H9 (cell line): ENCODE results near the gene COL23A1. TPM values are rescaled to one million over a fixed set of nuclear protein-coding genes. Genes with fewer than 3 reads are reported as not detected.

ENCODE experiments used
- DNase-seq: peaks from one replicate; pipeline ENCODE4 v3.0.0-alpha.2; 2017
- H2AFZ ChIP-seq: one replicate; pipeline ENCODE4 v1.6.1; 2013; ENCODE audit warnings: mild to moderate bottlenecking, low read length, control low read depth, moderate library complexity
- H2AK5ac ChIP-seq: 2 replicates; pipeline ENCODE4 v1.6.1; 2013; ENCODE audit warnings: low read length, control low read depth, mixed read lengths; ENCODE audit not compliant: insufficient read length
- H2BK120ac ChIP-seq: one replicate; pipeline ENCODE4 v1.6.1; 2013; ENCODE audit warnings: low read depth, mild to moderate bottlenecking, low read length, control low read depth, inconsistent platforms; ENCODE audit not compliant: poor library complexity, severe bottlenecking
- H2BK12ac ChIP-seq: 2 replicates; pipeline ENCODE4 v1.6.1; 2013; ENCODE audit warnings: low read length, control low read depth, mixed read lengths, low read depth; ENCODE audit not compliant: insufficient read length
- H2BK15ac ChIP-seq: 2 replicates; pipeline ENCODE4 v1.6.1; 2013; ENCODE audit warnings: low read depth, low read length, control low read depth
- H2BK20ac ChIP-seq: one replicate; pipeline ENCODE4 v1.6.1; 2013; ENCODE audit warnings: low read depth, mild to moderate bottlenecking, low read length, control low read depth, inconsistent platforms; ENCODE audit not compliant: poor library complexity, severe bottlenecking
- H2BK5ac ChIP-seq: 2 replicates; pipeline ENCODE4 v1.6.1; 2013; ENCODE audit warnings: low read length, control low read depth, mixed read lengths; ENCODE audit not compliant: insufficient read length
- H3K14ac ChIP-seq: 2 replicates; pipeline ENCODE4 v1.6.1; 2013; ENCODE audit warnings: low read length, control low read depth; ENCODE audit not compliant: insufficient read depth
- H3K18ac ChIP-seq: 2 replicates; pipeline ENCODE4 v1.6.1; 2013; ENCODE audit warnings: low read depth, mild to moderate bottlenecking, mixed read lengths, low read length, control low read depth; ENCODE audit not compliant: insufficient read length
- H3K23ac ChIP-seq: 2 replicates; pipeline ENCODE4 v1.6.1; 2013; ENCODE audit warnings: low read length, control low read depth, mixed read lengths, low read depth; ENCODE audit not compliant: insufficient read length
- H3K23me2 ChIP-seq: 2 replicates; pipeline ENCODE4 v1.6.1; 2013; ENCODE audit warnings: low read depth, mild to moderate bottlenecking, mixed read lengths, low read length, control low read depth; ENCODE audit not compliant: insufficient read length, poor library complexity, severe bottlenecking
- H3K27ac ChIP-seq: 2 replicates; pipeline ENCODE4 v1.5.1; 2013; ENCODE audit warnings: low read length, control low read depth, mixed read lengths, low read depth; ENCODE audit not compliant: insufficient read length
- H3K27me3 ChIP-seq: 2 replicates; pipeline ENCODE4 v1.6.1; 2013; ENCODE audit warnings: low read length, control low read depth, inconsistent platforms; ENCODE audit not compliant: insufficient read depth
- H3K4ac ChIP-seq: 2 replicates; pipeline ENCODE4 v1.6.1; 2013; ENCODE audit warnings: low read depth, mild to moderate bottlenecking, control low read depth, inconsistent platforms, low read length, moderate library complexity
- H3K4me1 ChIP-seq: 2 replicates; pipeline ENCODE4 v1.6.1; 2013; ENCODE audit warnings: low read length, control low read depth, inconsistent platforms; ENCODE audit not compliant: insufficient read depth
- H3K4me2 ChIP-seq: 2 replicates; pipeline ENCODE4 v1.6.1; 2013; ENCODE audit warnings: low read length, control low read depth, mixed read lengths; ENCODE audit not compliant: insufficient read length, insufficient read depth
- H3K56ac ChIP-seq: 2 replicates; pipeline ENCODE4 v1.6.1; 2013; ENCODE audit warnings: low read depth, mild to moderate bottlenecking, mixed read lengths, low read length, control low read depth; ENCODE audit not compliant: insufficient read length
- H3K79me1 ChIP-seq: 2 replicates; pipeline ENCODE4 v1.6.1; 2013; ENCODE audit warnings: low read depth, mild to moderate bottlenecking, moderate library complexity, low read length, control low read depth, inconsistent platforms; ENCODE audit not compliant: insufficient read depth, poor library complexity, severe bottlenecking
- H3K79me2 ChIP-seq: 2 replicates; pipeline ENCODE4 v1.6.1; 2013; ENCODE audit warnings: low read length, control low read depth, inconsistent platforms; ENCODE audit not compliant: insufficient read depth
- H3K9ac ChIP-seq: 2 replicates; pipeline ENCODE4 v1.6.1; 2013; ENCODE audit warnings: low read length, control low read depth, mixed read lengths; ENCODE audit not compliant: insufficient read length; ENCODE audit errors: extremely low read depth
- H3K9me3 ChIP-seq: one replicate; pipeline ENCODE4 v1.6.1; 2013; ENCODE audit warnings: low read depth, low read length, inconsistent platforms; ENCODE audit not compliant: control insufficient read depth
- H3T11ph ChIP-seq: one replicate; pipeline ENCODE4 v1.6.1; 2013; ENCODE audit warnings: mild to moderate bottlenecking, low read length, control low read depth, inconsistent platforms
- H4K20me1 ChIP-seq: one replicate; pipeline ENCODE4 v1.6.1; 2013; ENCODE audit not compliant: control insufficient read depth, insufficient read length, insufficient read depth
- H4K5ac ChIP-seq: 2 replicates; pipeline ENCODE4 v1.6.1; 2013; ENCODE audit warnings: low read depth, mild to moderate bottlenecking, mixed read lengths, low read length, control low read depth; ENCODE audit not compliant: insufficient read length
- H4K8ac ChIP-seq: replicated peaks from 2 replicates; pipeline ENCODE4 v1.6.1; 2013; ENCODE audit warnings: low read length, control low read depth, mixed read lengths, low read depth; ENCODE audit not compliant: insufficient read length
- H4K91ac ChIP-seq: 2 replicates; pipeline ENCODE4 v1.6.1; 2013; ENCODE audit warnings: low read depth, mild to moderate bottlenecking, moderate library complexity, mixed read lengths, low read length, control low read depth; ENCODE audit not compliant: insufficient read length
- H3K27ac Mint-ChIP-seq, 3 experiments: 2 replicates in 2 of 3; 3 replicates in 1 of 3; pipeline ENCODE4 v1.8.0; 2020 to 2021; ENCODE audit warnings: mixed read lengths in 3 of 3, mild to moderate bottlenecking in 1 of 3, moderate library complexity in 1 of 3
- H3K27me3 Mint-ChIP-seq: 2 replicates; pipeline ENCODE4 v1.8.0; 2021; ENCODE audit warnings: low read depth, mild to moderate bottlenecking, moderate library complexity, mixed read lengths
- H3K36me3 Mint-ChIP-seq, 3 experiments: 2 replicates in 2 of 3; 3 replicates in 1 of 3; pipeline ENCODE4 v1.8.0; 2020 to 2021; ENCODE audit warnings: low read depth in 3 of 3, mixed read lengths in 3 of 3; ENCODE audit not compliant: insufficient read depth in 1 of 3
- H3K4me1 Mint-ChIP-seq, 2 experiments: 2 replicates each; pipeline ENCODE4 v1.8.0; 2020; ENCODE audit warnings: mixed read lengths in 2 of 2
- H3K4me3 Mint-ChIP-seq, 2 experiments: 2 replicates in 1 of 2; 3 replicates in 1 of 2; pipeline ENCODE4 v1.8.0; 2020 to 2021; ENCODE audit warnings: mild to moderate bottlenecking in 2 of 2, mixed read lengths in 2 of 2, moderate library complexity in 1 of 2
- H3K9me3 Mint-ChIP-seq, 2 experiments: 2 replicates in 1 of 2; 3 replicates in 1 of 2; pipeline ENCODE4 v1.8.0; 2020; ENCODE audit warnings: mild to moderate bottlenecking in 2 of 2, mixed read lengths in 2 of 2, moderate library complexity in 1 of 2
- WGBS: extraction: QIAGEN DNeasy Blood & Tissue Kit; methylation state at CpG from one replicate; pipeline ENCODE4 v1.1.7; 2013; ENCODE audit warnings: missing lambda C conversion rate, low lambda C conversion rate, mixed read lengths; ENCODE audit not compliant: insufficient read length; ENCODE audit errors: extremely low coverage; 5-methylcytosine and 5-hydroxymethylcytosine counted together
- total RNA-seq: library from RNA; stranded (reverse); gene quantifications from 2 replicates; pipeline ENCODE4 v1.2.1, GENCODE V29; 2021
- TF ChIP-seq, protein P1 (sequence below): fragments of 200-600 bp; sonication (generic); conservative IDR thresholded peaks from 3 replicates; pipeline ENCODE4 v1.8.0; 2021; ENCODE audit warnings: antibody characterized with exemption, mild to moderate bottlenecking

The COL23A1 gene
- total RNA-seq, 1 experiment from 2014 or later: 2.6 TPM

- Histone ChIP-seq H3K79me1 (no peaks in the 10 kb centered on the region), H2AK5ac (no peak overlapping the region), H4K5ac (no peak overlapping the region), H2BK12ac (no peak overlapping the region), H2BK5ac (no peak overlapping the region), H2BK15ac (no peak overlapping the region), H3K23ac (no peak overlapping the region), H2AFZ (no peak overlapping the region), H3K9ac (no peak overlapping the region), H3K23me2 (no peaks in the 10 kb centered on the region), H3K9me3 (no peaks in the 10 kb centered on the region), H3K56ac (no peak overlapping the region), H3K4me2 (no peak overlapping the region), H3K27me3 (no peaks in the 10 kb centered on the region), H4K8ac (no peak overlapping the region), H3K14ac (no peak overlapping the region), H3T11ph (no peak overlapping the region), H4K91ac (no peak overlapping the region), H3K4me1 (peaks cover 5% of the 10 kb centered on the region; the same call in 1 of the 2 replicates), H2BK120ac (no peak overlapping the region), H2BK20ac (no peak overlapping the region), H3K18ac (no peak overlapping the region), H3K4ac (no peak overlapping the region), H3K27ac (no peak overlapping the region), H4K20me1 (no peaks in the 10 kb centered on the region), H3K79me2 (no peaks in the 10 kb centered on the region)
- Mint-ChIP-seq H3K27me3 (no peaks in the 10 kb centered on the region), H3K4me3 (no peak overlapping the region), H3K9me3 (no peaks in the 10 kb centered on the region), H3K4me1 (peaks cover 26 to 30% of the 10 kb centered on the region in 2 experiments), H3K27ac (no peak overlapping the region), H3K36me3 (no peaks in the 10 kb centered on the region)
- TF ChIP-seq, protein P1, sequence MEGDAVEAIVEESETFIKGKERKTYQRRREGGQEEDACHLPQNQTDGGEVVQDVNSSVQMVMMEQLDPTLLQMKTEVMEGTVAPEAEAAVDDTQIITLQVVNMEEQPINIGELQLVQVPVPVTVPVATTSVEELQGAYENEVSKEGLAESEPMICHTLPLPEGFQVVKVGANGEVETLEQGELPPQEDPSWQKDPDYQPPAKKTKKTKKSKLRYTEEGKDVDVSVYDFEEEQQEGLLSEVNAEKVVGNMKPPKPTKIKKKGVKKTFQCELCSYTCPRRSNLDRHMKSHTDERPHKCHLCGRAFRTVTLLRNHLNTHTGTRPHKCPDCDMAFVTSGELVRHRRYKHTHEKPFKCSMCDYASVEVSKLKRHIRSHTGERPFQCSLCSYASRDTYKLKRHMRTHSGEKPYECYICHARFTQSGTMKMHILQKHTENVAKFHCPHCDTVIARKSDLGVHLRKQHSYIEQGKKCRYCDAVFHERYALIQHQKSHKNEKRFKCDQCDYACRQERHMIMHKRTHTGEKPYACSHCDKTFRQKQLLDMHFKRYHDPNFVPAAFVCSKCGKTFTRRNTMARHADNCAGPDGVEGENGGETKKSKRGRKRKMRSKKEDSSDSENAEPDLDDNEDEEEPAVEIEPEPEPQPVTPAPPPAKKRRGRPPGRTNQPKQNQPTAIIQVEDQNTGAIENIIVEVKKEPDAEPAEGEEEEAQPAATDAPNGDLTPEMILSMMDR: no peak
- no peak for DNase-seq
- no CpG with 5 or more reads among the region's 4 CpGs for WGBS
These were observed 132.7 kb downstream of the COL23A1 start for GRCh38 chr5:178457471-178457870.
